ENCODE data around the gene TACSTD2.
"Not testable (repeated sequence)": the region's sequence is repeated elsewhere in the genome, so short reads cannot be mapped to it uniquely, and the experiment has no call there.

The TACSTD2 gene

DNA sequence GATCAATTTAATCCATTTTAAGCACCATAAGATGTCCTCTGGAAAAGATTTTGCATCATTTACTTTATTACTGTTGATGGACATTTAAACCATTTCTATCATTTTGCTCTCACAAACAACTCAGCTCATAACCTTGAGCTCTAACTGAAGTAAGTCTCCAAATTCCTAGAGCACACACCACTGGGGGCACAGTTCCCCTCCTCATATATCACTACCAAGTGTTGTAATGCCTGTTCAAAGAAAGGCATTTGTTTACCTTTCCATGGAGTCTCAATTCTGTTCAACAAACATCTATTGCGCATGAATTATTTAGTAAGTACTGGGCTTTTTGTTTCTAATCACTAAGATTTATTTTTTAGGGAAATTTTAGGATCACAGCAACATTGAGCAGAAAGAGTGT is 21.7 kb downstream of the TACSTD2 start:
- DNase-seq: no peak

DNA sequence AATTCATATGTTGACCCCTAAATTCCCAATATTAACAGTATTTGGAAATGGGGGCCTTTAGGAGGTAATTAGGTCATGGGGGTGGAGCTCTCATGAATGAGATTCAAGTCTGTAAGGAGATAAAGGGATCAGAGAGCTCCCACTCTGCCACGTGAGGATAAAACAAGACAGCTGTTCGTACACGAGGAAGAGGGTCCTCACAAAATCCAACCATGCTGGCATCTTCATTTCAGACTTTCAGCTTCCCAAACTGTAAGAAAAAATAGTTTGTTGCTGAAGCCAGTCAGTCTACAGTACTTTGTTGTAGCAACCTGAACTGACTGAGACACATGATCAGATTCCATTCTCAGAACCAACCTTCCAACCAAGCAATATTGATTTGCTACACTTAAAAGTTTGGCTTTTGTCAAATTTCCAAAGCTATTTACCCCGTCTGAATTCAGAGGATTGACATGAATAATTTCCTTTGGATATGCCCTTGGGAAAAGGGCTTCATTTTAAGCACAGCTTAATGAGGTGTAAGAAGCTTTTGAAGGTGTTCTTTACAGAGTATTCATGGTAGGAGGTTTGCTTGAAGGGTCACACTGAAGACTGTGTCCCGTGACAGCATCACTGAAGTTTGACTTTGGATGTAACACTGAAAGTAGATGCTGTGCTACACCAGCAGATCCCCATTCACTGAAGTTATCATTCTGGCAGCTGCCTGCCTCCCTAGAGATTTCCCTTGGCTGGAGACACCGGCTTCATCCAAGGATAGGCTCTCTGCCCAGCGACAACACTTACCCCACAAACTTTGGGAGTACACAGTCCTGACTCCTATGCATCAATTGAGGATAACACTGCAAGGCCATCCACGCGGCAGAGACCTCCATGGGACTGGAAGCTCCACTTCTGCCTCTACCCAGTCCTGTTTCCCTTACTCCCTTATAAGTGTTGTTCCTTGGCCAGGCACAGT is 25.6 kb downstream of the TACSTD2 start:
- no peak for DNase-seq

DNA sequence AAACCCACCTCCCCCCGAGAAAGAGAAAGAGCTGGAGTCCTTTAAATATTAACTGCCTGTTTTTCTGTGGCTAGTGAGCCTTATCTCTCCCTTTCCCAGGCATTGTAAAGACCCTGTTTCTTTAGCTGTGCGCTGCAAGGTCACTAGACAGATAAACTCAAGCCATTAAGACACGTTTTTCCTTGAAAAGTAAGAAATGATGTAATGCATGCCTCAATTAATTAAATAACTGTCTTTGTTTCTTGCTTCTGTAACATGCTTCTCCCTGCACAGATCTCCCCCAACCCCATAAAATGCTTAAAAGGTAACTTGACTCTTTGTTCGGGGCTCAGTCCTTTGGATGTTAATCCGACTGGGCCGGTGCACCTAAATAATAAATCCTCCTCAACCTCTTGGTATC is 27.8 kb downstream of the TACSTD2 start:
- not testable (repeated sequence) for DNase-seq

DNA sequence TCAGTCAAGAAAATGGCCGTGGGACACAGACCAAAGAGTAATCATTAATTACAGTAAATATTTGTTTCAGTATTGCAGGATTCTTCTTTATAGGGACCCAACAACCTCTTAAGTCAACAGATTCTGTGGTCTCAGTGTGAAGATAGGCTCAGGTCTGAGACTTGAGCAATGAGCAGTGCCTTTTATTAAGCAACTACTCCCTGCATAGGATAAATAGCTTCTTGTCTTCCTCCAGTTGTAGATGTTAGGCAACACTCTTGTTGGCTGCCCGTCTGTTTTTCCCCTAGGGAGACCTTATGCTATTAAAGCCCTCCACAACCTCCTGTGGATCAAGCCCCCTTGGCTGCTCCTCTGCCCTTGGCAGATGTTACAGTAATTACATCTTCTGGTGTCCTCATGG is 28.7 kb downstream of the TACSTD2 start:
- DNase-seq: no peak

DNA sequence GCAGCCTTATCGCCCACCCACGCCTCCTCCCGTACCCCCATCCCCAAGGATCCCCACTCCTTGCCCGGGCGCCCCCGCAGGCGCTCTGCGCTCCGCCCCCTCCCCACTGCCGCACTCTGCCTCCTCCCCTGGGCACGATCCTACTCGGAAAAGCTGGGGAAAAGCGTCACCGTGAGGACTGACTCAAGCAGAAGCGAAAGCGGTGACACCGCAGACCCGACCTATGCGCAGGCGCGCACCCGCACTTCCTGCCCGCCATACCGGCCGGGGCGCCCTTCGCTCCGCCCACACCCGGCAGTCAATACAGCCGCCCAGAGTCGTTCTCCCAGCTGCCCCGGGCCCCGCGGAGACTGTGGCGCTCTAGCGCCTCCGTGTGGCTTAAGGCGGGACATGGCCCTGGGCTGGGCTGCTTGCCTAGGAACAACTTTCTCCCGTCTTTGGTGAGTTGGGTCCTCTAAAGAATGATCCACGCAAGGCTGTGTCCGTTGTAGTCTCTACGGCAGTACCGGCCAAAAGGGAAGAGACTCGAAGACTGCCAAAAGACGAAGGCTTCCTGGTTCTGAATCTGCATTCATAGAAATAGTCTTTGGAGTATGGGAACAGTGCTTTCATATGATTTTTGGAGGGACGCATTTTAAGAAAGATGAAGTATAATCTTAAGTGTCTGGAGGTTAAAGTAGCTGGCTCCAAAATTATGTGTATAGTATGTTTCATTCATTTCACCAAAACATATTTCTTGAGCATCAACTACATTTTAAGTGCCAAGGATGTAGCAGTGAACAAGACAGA is 30.3 kb downstream of the TACSTD2 start, which contains the start of gene OMA1:
Gene OMA1 (minus strand): TSS at position 207 of the 789 bp plus-strand sequence. CDS start 7,432 bp downstream, outside the sequence.
- DNase-seq: peak; percentile 95

DNA sequence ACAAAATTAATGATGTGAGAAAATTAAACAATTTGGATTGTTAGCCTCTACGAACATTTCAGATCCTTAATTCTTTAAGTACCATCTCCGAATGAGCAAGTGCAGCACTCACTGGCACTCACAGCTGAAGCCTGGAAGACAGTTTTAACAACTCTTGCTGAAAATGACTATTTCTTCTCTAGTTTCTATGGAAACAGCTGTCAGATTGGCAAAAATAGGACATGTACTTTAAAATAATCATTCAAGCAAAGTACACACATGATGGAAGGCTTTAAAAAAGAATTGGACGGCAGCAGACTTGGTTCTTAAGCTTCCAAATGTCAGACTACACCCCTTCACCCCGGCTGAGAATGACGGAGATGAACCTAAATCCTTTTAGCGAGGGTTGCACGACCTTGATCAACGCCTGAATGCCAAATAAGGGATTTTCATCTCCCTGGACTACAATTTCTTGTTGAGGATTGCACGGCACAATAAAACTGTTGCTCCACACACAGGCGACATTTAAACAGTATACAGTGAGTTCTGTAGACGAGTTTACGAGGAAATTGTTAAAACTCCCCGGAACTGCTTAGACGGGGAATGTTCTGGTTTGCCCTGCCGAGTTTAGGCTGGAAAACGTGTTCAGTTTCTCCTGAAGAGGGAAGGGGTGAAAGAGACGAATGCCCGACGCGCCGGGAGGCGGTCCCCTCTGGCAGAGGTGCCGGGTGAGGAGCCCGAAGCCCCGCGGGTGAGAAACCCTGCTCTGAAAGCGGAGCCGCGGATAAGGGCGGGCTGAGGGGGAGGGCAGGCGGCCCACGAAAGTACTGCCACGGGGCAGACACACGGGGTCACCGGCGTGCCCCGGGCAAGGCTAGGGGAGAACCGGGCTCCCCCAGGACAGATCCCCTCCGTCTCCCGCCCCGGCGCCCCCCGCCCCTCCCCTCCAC is 31.2 kb downstream of the TACSTD2 start:
- peak; percentile 32 for DNase-seq

DNA sequence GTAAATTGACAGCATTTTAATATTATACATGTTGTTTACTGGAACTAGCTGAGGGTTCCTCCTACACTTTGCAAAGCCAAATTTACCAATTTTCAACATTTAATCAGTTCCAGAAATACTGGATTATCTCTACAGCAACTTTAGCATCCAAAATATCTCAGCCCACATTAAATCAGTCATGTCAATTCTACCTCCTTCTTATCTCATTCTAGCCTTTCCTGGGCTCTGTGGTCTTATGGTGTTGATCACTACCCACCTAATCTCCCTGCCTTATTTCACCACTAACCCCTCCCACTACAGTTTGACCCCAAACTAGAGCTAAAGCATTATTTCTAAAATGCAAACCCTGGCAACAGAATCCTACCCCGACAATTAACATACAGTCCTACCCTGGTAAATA is 33.8 kb downstream of the TACSTD2 start:
- no peak for DNase-seq

DNA sequence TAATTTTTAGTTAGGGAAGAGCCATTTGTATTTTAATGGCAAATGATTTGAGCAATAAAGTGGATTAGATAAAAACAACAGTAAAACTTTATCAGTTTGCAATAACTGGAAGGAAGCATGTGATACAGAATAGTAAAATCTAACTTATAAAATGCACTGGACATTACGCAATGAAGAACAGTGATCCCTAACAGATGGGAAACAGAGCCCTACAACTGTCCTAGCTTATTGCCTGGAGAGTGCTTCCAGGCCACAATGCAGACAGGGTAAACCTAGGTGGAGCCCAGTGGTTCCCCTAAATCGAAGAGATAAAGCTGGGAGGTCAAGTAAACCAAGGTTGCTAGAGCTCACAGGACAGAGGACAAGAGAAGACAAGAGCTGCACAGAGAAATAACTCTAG is 37.5 kb downstream of the TACSTD2 start:
- DNase-seq: no peak

DNA sequence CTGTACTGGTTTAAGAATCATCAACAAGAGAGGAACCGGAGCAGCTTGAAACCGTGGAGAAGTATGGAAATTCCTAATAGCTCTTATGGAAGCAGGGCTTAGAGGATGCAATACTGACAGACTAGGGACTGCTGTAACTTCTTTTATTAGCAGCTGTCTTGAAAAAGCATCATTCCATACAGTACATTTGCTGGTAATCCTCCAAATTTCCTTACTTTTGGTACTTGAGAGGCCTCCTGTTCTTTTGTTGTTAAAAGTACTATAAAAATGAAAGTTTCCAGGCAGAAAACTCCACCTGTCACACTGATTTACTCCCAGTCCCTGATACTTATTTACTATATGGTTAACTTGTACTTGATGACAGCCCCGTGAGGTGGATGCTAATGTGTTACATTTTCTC is 38.2 kb downstream of the TACSTD2 start:
- no peak for DNase-seq

DNA sequence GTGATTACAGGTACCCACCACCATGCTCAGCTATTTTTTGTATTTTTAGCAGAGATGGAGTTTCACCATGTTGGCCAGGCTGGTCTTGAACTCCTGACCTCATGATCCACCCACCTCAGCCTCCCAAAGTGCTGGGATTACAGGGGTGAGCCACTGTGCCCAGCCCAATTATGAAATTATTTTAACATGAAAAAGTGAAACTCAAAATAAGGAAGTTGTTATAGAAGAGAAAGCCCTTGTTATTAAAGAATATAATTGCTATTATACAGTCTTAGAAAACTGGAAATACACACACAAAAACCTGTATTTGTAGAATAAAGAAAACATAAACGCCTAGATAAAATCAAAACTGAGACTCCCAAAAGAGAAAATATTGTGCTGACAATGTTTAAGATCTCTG is 45.2 kb downstream of the TACSTD2 start:
- DNase-seq: not testable (repeated sequence)

DNA sequence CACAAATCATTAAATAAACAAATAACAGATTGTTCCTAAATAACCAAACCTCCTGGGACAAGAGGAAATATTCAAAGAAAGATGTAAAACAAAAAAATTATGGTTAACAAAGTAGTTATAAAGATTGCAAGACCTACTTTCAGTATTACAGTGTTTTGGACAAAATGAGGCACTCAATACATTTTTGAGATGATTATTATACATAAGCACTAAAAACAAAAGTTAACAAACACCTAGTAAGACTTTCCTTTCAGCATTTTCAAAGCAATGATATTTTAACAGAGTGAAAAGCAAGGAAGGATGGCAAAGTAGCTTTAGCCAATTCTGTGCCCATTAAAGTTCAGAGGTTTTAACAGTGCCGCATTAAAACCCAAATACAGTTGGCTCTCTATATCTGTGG is 47.8 kb downstream of the TACSTD2 start:
- no peak for DNase-seq

DNA sequence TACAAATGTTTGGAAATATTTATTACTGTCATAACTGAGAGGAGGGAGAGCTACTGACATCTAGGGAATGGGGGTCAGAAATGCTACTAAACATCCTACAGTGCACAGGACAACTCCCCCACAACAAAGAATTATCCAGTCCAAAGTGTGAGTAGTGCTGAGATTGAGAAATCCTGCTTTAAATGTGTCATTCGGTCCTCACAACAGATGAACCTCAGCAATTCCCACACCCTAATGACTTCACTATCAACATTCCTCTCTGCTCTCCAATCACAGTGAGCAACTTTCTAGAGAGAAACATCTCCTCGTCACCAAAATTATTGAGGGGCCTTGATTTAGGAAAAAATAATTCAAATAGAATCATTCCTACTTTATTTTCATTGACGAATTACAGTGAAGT is 48.5 kb downstream of the TACSTD2 start:
- no peak for DNase-seq

Data from COR-L47 (cell line).